GM23248 (cell line): ENCODE data around the gene NTPCR. TPM values are rescaled to one million over a fixed set of nuclear protein-coding genes. Genes with fewer than 3 reads are reported as not detected.

Experiments
- DNase-seq: peaks from one replicate; pipeline ENCODE4 v3.0.0-alpha.2; 2015
- H2AFZ ChIP-seq: fragments of 200-600 bp; sonication (generic); 2 replicates; pipeline ENCODE4 v1.6.1; 2016; ENCODE audit warnings: antibody characterized with exemption
- H3F3A ChIP-seq: fragments of 200-600 bp; sonication (generic); 2 replicates; pipeline ENCODE4 v1.6.1; 2016; ENCODE audit warnings: mild to moderate bottlenecking, antibody characterized with exemption, mixed run types; ENCODE audit not compliant: insufficient read depth
- H3K27ac ChIP-seq: fragments of 200-600 bp; sonication (generic); 2 replicates; pipeline ENCODE4 v1.5.1; 2016; ENCODE audit warnings: mild to moderate bottlenecking
- H3K27me3 ChIP-seq: fragments of 200-600 bp; sonication (generic); replicated peaks from 2 replicates; pipeline ENCODE4 v1.6.1; 2016; ENCODE audit warnings: mild to moderate bottlenecking; ENCODE audit not compliant: insufficient read depth
- H3K36me3 ChIP-seq: fragments of 200-600 bp; sonication (generic); 2 replicates; pipeline ENCODE4 v1.6.1; 2016; ENCODE audit warnings: low read depth, mild to moderate bottlenecking
- H3K4me1 ChIP-seq: fragments of 200-600 bp; sonication (generic); 2 replicates; pipeline ENCODE4 v1.6.1; 2016; ENCODE audit warnings: mild to moderate bottlenecking; ENCODE audit not compliant: insufficient read depth
- H3K4me2 ChIP-seq: fragments of 200-600 bp; sonication (generic); one replicate; pipeline ENCODE4 v1.6.1; 2016; ENCODE audit warnings: mild to moderate bottlenecking; ENCODE audit not compliant: unreplicated experiment
- H3K4me3 ChIP-seq: fragments of 200-600 bp; sonication (generic); 2 replicates; pipeline ENCODE4 v1.5.1; 2016; ENCODE audit warnings: mild to moderate bottlenecking
- H3K79me2 ChIP-seq: fragments of 200-600 bp; sonication (generic); 2 replicates; pipeline ENCODE4 v1.6.1; 2016; ENCODE audit warnings: mild to moderate bottlenecking; ENCODE audit not compliant: insufficient read depth
- H3K9ac ChIP-seq: fragments of 200-600 bp; sonication (generic); 2 replicates; pipeline ENCODE4 v1.6.1; 2016; ENCODE audit warnings: mild to moderate bottlenecking
- H3K9me2 ChIP-seq: fragments of 200-600 bp; sonication (generic); 2 replicates; pipeline ENCODE4 v1.6.1; 2016; ENCODE audit warnings: mixed run types, mild to moderate bottlenecking, moderate library complexity; ENCODE audit not compliant: insufficient read depth
- H3K9me3 ChIP-seq: fragments of 200-600 bp; sonication (generic); one replicate; pipeline ENCODE4 v1.6.1; 2017; ENCODE audit warnings: low read depth
- H4K20me1 ChIP-seq: fragments of 200-600 bp; sonication (generic); 2 replicates; pipeline ENCODE4 v1.6.0; 2016; ENCODE audit not compliant: insufficient read depth
- EZH2 ChIP-seq: fragments of 200-600 bp; sonication (generic); IDR thresholded peaks from 2 replicates; pipeline ENCODE4 v1.6.1; 2018; ENCODE audit warnings: antibody characterized with exemption, mild to moderate bottlenecking; ENCODE audit not compliant: insufficient read depth, poor library complexity, severe bottlenecking
- EZH2phosphoT487 ChIP-seq: fragments of 200-600 bp; sonication (generic); IDR thresholded peaks from 2 replicates; pipeline ENCODE4 v1.6.1; 2018; ENCODE audit warnings: antibody characterized with exemption, moderate library complexity, mild to moderate bottlenecking, low read depth; ENCODE audit not compliant: insufficient read depth
- WGBS, 2 experiments: methylation state at CpG; one replicate each; pipeline ENCODE4 v1.1.6; 2015 to 2017; ENCODE audit warnings: low lambda C conversion rate in 2 of 2, low coverage in 1 of 2; ENCODE audit errors: missing lambda C conversion rate in 2 of 2; 5-methylcytosine and 5-hydroxymethylcytosine counted together
- in situ Hi-C: fragments of 300-500 bp; cut with MboI; formaldehyde crosslinking; loops from 2 replicates; pipeline ENCODE4 v1.15.0; 2020
- polyA plus RNA-seq: library from polyadenylated mRNA; unstranded; fragments of >200 nt; fragmentation: Nextera tagmentation; extraction: Ambion mirVana; gene quantifications from 2 replicates; pipeline ENCODE4 v1.2.1, GENCODE V29; 2016
- total RNA-seq: library from RNA; depleted of rRNA; stranded (reverse); fragments of >200 nt; shearing (Covaris generic); gene quantifications from 2 replicates; pipeline ENCODE4 v1.2.3, GENCODE V29; 2014

The NTPCR gene
- total and polyA plus RNA-seq, 2 experiments from 2014 or later = 23.8 to 67.2 TPM

GRCh38 chr1:233024199-233024598 is 73.8 kb downstream of the NTPCR start:
- Histone ChIP-seq H3K27ac (no peak overlapping the region), H3K27me3 (no peaks in the 10 kb centered on the region), H3K9ac (no peak overlapping the region), H3K9me2 (no peaks in the 10 kb centered on the region), H4K20me1 (no peaks in the 10 kb centered on the region), H3K36me3 (no peaks in the 10 kb centered on the region), H3K4me3 (no peak overlapping the region), H3K79me2 (no peaks in the 10 kb centered on the region), H3F3A (no peaks in the 10 kb centered on the region), H2AFZ (no peak overlapping the region), H3K4me1 (no peaks in the 10 kb centered on the region), H3K9me3 (no peaks in the 10 kb centered on the region), H3K4me2 (no peak overlapping the region)
- TF ChIP-seq EZH2phosphoT487 (no peak), EZH2 (no peak)
- WGBS, 2 experiments = 89 to 95% methylated on average over 9 of the region's 9 CpGs
- no peak for DNase-seq
- in situ Hi-C loops = no loop called here

- H3F3A ChIP-seq = no peaks in the 10 kb centered on the region
- H3K27ac ChIP-seq = no peak overlapping the region
- no peaks in the 10 kb centered on the region for H3K9me2 ChIP-seq
- H3K27me3 ChIP-seq = no peaks in the 10 kb centered on the region
- in situ Hi-C loops = no loop called here
- no peaks in the 10 kb centered on the region for H3K4me1 ChIP-seq
- no peak overlapping the region for H3K4me3 ChIP-seq
- no peak overlapping the region for H3K4me2 ChIP-seq
- H3K9ac ChIP-seq = no peak overlapping the region
- H3K79me2 ChIP-seq = no peaks in the 10 kb centered on the region
- peak; percentile 23 for DNase-seq
- no peaks in the 10 kb centered on the region for H4K20me1 ChIP-seq
- no peak overlapping the region for H2AFZ ChIP-seq
- 82 to 87% methylated on average over 12 of the region's 12 CpGs for WGBS, 2 experiments
- no peaks in the 10 kb centered on the region for H3K9me3 ChIP-seq
- H3K36me3 ChIP-seq = no peaks in the 10 kb centered on the region
- TF ChIP-seq EZH2 = no peak
- TF ChIP-seq EZH2phosphoT487 = no peak
Observed at GRCh38 chr1:233025157-233025556, 74.7 kb downstream of the NTPCR start.

- 95 to 96% methylated on average over 2 of the region's 2 CpGs for WGBS, 2 experiments
- no peaks in the 10 kb centered on the region for H3K9me3 ChIP-seq
- no peak overlapping the region for H3K4me2 ChIP-seq
- H3K9me2 ChIP-seq = no peaks in the 10 kb centered on the region
- no peaks in the 10 kb centered on the region for H3F3A ChIP-seq
- no peaks in the 10 kb centered on the region for H3K36me3 ChIP-seq
- H3K4me3 ChIP-seq = no peak overlapping the region
- H3K9ac ChIP-seq = no peak overlapping the region
- H3K4me1 ChIP-seq = no peaks in the 10 kb centered on the region
- no peaks in the 10 kb centered on the region for H3K79me2 ChIP-seq
- in situ Hi-C loops = no loop called here
- no peaks in the 10 kb centered on the region for H3K27me3 ChIP-seq
- no peaks in the 10 kb centered on the region for H4K20me1 ChIP-seq
- TF ChIP-seq EZH2 = no peak
- TF ChIP-seq EZH2phosphoT487 = no peak
- H2AFZ ChIP-seq = no peak overlapping the region
- DNase-seq = peak; percentile 8
- no peak overlapping the region for H3K27ac ChIP-seq
Observed at GRCh38 chr1:233025567-233025966, 75.2 kb downstream of the NTPCR start.

GRCh38 chr1:233027046-233027445 is 76.6 kb downstream of the NTPCR start:
- Histone ChIP-seq H3K27ac (no peak overlapping the region), H3K9ac (no peak overlapping the region), H2AFZ (no peak overlapping the region), H3K9me3 (no peaks in the 10 kb centered on the region), H3K9me2 (no peaks in the 10 kb centered on the region), H3K79me2 (no peaks in the 10 kb centered on the region), H3K4me2 (no peak overlapping the region), H4K20me1 (no peaks in the 10 kb centered on the region), H3K4me3 (no peak overlapping the region), H3K27me3 (no peaks in the 10 kb centered on the region), H3F3A (no peaks in the 10 kb centered on the region), H3K36me3 (no peaks in the 10 kb centered on the region), H3K4me1 (no peaks in the 10 kb centered on the region)
- no peak for DNase-seq
- TF ChIP-seq EZH2 (no peak), EZH2phosphoT487 (no peak)
- 42 to 46% methylated on average over 5 of the region's 5 CpGs for WGBS, 2 experiments
- in situ Hi-C loops = no loop called here

GRCh38 chr1:233031521-233031920 is 81.1 kb downstream of the NTPCR start:
- H3K27me3 ChIP-seq = no peaks in the 10 kb centered on the region
- no peak for TF ChIP-seq EZH2
- no peak for TF ChIP-seq EZH2phosphoT487
- no peaks in the 10 kb centered on the region for H4K20me1 ChIP-seq
- peaks cover 4% of the 10 kb centered on the region; the same call in 1 of the 2 replicates for H3K4me1 ChIP-seq
- H3K27ac ChIP-seq = no peak overlapping the region
- in situ Hi-C loops = no loop called here
- no peaks in the 10 kb centered on the region for H3F3A ChIP-seq
- no peaks in the 10 kb centered on the region for H3K79me2 ChIP-seq
- WGBS, 2 experiments = 60 to 69% methylated on average over 3 of the region's 3 CpGs
- no peak overlapping the region for H3K9ac ChIP-seq
- DNase-seq = no peak
- no peaks in the 10 kb centered on the region for H3K9me3 ChIP-seq
- no peaks in the 10 kb centered on the region for H3K9me2 ChIP-seq
- H3K4me2 ChIP-seq = no peak overlapping the region
- no peaks in the 10 kb centered on the region for H3K36me3 ChIP-seq
- H2AFZ ChIP-seq = no peak overlapping the region
- H3K4me3 ChIP-seq = no peak overlapping the region
